ENCODE measurements around the gene EDIL3. TPM values are rescaled to one million over a fixed set of nuclear protein-coding genes. Genes with fewer than 3 reads are reported as not detected.
A peak's percentile ranks its signal among the peaks of the same experiment; 100 is the strongest.

The EDIL3 gene
- total RNA-seq, 2 donors from 2014 or later: not detected

DNA sequence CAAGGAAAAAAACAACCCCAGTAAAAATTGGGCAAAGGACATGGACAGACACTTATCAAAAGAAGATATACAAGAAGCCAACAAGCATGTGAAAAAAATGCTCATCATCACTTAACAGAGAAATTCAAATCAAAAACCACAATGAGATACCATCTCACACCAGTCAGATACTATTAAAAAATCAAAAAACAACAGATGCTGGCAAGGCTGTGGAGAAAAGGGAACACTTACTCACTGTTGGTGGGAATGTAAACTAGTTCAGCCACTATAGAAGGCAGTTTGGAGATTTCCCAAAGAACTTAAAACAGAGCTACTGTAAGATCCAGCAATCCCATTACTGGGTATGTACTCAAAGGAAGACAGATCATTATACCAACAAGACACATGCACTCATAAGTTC is 157.4 kb downstream of the EDIL3 start:
- no peaks in the 10 kb centered on the region for H3K9me3 Mint-ChIP-seq

DNA sequence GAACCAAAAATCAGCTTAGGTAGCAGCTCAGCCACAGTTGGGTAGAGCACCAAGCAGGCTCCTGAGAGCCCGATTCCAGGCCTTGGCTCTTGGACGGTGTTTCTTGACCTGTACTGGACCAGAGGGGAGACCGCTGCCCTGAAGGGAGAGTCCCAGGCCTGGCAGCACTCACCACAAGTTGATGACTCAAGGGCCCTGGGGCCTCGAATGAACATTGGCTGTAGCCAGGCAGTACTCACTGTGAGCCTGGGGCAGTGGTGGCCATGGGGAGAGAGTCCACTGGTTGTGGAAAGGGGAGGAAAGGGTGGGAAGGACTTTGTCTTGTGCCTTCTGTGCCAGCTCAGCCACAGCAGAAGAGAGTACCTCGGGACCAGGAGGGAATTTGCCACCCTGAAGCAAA is 166.1 kb downstream of the EDIL3 start:
- no peaks in the 10 kb centered on the region for H3K4me1 Mint-ChIP-seq (ENCODE audit: low read depth)
- DNase-seq (no peak), ATAC-seq (replicated peaks in 1 of 2) (no peak)
- no peaks in the 10 kb centered on the region for H3K36me3 Mint-ChIP-seq (ENCODE audit: insufficient read depth in 2 of 2)
- H3K9me3 Mint-ChIP-seq: peaks cover 0 to 2% of the 10 kb centered on the region in 2 donors
- H3K27me3 Mint-ChIP-seq (ENCODE audit: low read depth): no peaks in the 10 kb centered on the region
- H3K27ac Mint-ChIP-seq: no peak overlapping the region
- no peak overlapping the region for H3K4me3 Mint-ChIP-seq

More for the DNA sequence above, 157.4 kb downstream of the EDIL3 start:
- H3K4me3 Mint-ChIP-seq: no peak overlapping the region
- DNase-seq (no peak), ATAC-seq (replicated peaks in 1 of 2) (no peak)
- H3K27me3 Mint-ChIP-seq (ENCODE audit: low read depth): no peaks in the 10 kb centered on the region
- H3K27ac Mint-ChIP-seq: no peak overlapping the region
- no peaks in the 10 kb centered on the region for H3K4me1 Mint-ChIP-seq (ENCODE audit: low read depth)
- peaks cover 0 to 1% of the 10 kb centered on the region in 2 donors for H3K36me3 Mint-ChIP-seq (ENCODE audit: insufficient read depth in 2 of 2)

DNA sequence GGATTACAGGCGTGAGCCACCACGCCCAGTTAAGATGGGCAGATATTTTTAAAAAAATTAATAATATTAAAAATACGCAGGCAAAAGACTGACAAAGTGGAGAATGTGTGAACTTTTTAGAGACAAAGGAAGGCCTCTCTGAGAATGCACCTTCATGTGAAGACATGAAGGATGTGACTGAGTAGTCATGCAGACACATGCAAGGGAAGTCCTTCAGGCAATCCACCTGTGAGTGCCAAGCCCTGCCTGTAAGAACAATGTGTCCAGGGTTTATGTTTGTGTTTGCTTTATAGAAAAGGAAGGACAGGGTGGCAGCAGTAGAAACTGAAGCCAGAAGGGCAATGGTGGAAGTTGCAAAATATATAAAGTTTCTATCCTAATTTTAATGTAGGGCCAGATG is 169.2 kb downstream of the EDIL3 start:
- Mint-ChIP-seq H3K4me1 (ENCODE audit: low read depth) (no peaks in the 10 kb centered on the region), H3K4me3 (no peak overlapping the region), H3K27ac (no peak overlapping the region), H3K36me3 (ENCODE audit: insufficient read depth in 2 of 2) (no peaks in the 10 kb centered on the region), H3K9me3 (peaks cover 4 to 5% of the 10 kb centered on the region in 2 donors), H3K27me3 (ENCODE audit: low read depth) (no peaks in the 10 kb centered on the region)
- DNase-seq (no peak), ATAC-seq (replicated peaks in 1 of 2) (no peak)

DNA sequence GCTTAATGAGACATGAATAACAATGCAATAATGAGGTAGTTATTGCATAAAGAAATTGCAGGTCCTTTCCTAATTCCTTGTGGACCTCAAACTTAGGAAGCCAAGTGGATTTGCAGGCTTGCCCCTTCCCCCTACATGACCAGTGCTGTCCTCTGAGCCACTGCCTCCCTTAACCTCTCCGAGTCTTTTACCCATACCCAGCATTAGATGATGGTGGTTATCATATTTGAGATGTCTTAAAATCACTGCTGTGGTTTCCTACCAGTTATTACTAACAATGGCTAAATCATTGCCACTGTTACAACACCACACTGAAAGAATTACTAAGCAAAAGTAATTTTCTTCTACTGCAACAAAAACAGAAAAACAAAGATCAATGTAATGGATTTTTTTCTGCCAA is 170.8 kb downstream of the EDIL3 start:
- no peaks in the 10 kb centered on the region for H3K4me1 Mint-ChIP-seq (ENCODE audit: low read depth)
- no peak overlapping the region for H3K4me3 Mint-ChIP-seq
- no peaks in the 10 kb centered on the region for H3K36me3 Mint-ChIP-seq (ENCODE audit: insufficient read depth in 2 of 2)
- ATAC-seq (replicated peaks in 1 of 2): no peak
- no peak for DNase-seq
- peaks cover 4% of the 10 kb centered on the region in 2 donors for H3K9me3 Mint-ChIP-seq
- H3K27ac Mint-ChIP-seq: no peak overlapping the region
- H3K27me3 Mint-ChIP-seq (ENCODE audit: low read depth): no peaks in the 10 kb centered on the region

DNA sequence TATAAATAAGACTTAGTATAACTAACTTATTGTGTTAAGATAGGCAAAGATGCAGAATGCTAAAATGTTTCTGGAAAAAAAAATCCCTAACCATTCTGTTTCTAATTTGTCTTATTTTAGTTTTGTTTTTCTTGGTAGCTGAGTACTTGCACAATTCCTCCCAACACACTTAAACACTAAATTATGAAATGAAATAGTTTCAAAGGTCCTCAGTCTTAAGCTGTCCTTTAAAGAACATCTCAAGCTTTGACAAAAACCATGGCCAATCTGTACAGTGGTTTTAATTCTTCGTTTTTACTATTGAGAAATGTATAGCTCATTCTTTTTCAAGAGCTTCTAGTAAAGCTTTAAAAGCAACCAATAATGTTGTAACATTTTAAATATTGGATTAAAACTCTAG is 171.5 kb downstream of the EDIL3 start:
- DNase-seq (no peak), ATAC-seq (replicated peaks in 1 of 2) (no peak)
- H3K36me3 Mint-ChIP-seq (ENCODE audit: insufficient read depth in 2 of 2): no peaks in the 10 kb centered on the region
- peaks cover 4% of the 10 kb centered on the region in 2 donors for H3K9me3 Mint-ChIP-seq
- no peaks in the 10 kb centered on the region for H3K27me3 Mint-ChIP-seq (ENCODE audit: low read depth)
- H3K4me1 Mint-ChIP-seq (ENCODE audit: low read depth): no peaks in the 10 kb centered on the region
- no peak overlapping the region for H3K4me3 Mint-ChIP-seq
- H3K27ac Mint-ChIP-seq: no peak overlapping the region

- no peaks in the 10 kb centered on the region for H3K4me1 Mint-ChIP-seq (ENCODE audit: low read depth)
- DNase-seq: no peak
- H3K9me3 Mint-ChIP-seq: no peaks in the 10 kb centered on the region
- H3K4me3 Mint-ChIP-seq: no peak overlapping the region
- no peak for ATAC-seq (replicated peaks in 1 of 2)
- H3K27ac Mint-ChIP-seq: no peak overlapping the region
- no peaks in the 10 kb centered on the region for H3K27me3 Mint-ChIP-seq (ENCODE audit: low read depth)
- H3K36me3 Mint-ChIP-seq (ENCODE audit: insufficient read depth in 2 of 2): no peaks in the 10 kb centered on the region
These were observed 179.9 kb downstream of the EDIL3 start for GRCh38 chr5:84204772-84205171.

DNA sequence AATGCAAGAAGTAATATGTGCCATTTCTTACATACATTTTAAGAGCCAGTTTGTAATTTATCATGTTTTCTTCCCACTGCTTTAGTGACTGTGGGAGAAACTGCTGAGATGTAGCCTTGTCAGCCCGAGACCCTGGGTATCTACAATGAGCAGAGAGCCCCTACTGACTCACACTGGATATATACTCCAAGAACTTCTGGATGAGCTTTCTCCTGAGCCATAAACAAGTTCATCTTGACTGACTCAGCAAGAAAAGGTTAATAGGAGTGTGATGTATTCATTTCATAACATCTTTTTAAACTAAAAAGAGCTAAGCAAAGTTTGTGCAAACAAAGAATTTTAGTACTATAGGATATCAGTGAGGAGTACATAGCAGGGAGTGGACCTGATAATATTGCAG is 182.5 kb downstream of the EDIL3 start:
- Mint-ChIP-seq H3K27ac (peak overlapping the region; percentile 38), H3K27me3 (ENCODE audit: low read depth) (no peaks in the 10 kb centered on the region)
- no peak for ATAC-seq (replicated peaks in 1 of 2)

DNA sequence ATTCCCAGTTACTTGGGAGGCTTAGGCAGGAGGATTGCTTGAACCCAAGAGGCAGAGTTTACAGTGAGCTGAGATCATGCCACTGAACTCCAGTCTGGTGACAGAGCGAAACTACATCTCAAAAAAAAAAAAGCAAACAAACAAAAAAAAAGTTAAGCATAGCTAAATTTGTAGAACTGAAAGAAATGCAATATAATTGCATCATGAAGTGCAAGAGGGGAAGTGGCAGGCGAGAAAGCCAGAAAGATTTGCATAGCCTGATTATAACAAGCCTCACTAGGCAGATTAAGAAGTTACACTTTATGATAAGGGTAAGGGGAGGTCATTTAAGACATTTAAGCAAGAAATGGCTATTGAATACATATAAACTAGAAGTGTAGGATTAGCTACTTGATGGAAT is 187.1 kb downstream of the EDIL3 start:
- H3K4me1 Mint-ChIP-seq (ENCODE audit: low read depth): no peaks in the 10 kb centered on the region
- H3K4me3 Mint-ChIP-seq: no peak overlapping the region
- H3K9me3 Mint-ChIP-seq: peaks cover 0 to 7% of the 10 kb centered on the region in 2 donors
- no peaks in the 10 kb centered on the region for H3K27me3 Mint-ChIP-seq (ENCODE audit: low read depth)
- H3K36me3 Mint-ChIP-seq (ENCODE audit: insufficient read depth in 2 of 2): no peaks in the 10 kb centered on the region
- no peak for ATAC-seq (replicated peaks in 1 of 2)
- no peak overlapping the region for H3K27ac Mint-ChIP-seq
- no peak for DNase-seq

More for the DNA sequence above, 182.5 kb downstream of the EDIL3 start:
- Mint-ChIP-seq H3K36me3 (ENCODE audit: insufficient read depth in 2 of 2) (no peaks in the 10 kb centered on the region), H3K4me1 (ENCODE audit: low read depth) (no peaks in the 10 kb centered on the region), H3K4me3 (no peak overlapping the region), H3K9me3 (peaks cover 0 to 4% of the 10 kb centered on the region in 2 donors)
- no peak for DNase-seq

DNA sequence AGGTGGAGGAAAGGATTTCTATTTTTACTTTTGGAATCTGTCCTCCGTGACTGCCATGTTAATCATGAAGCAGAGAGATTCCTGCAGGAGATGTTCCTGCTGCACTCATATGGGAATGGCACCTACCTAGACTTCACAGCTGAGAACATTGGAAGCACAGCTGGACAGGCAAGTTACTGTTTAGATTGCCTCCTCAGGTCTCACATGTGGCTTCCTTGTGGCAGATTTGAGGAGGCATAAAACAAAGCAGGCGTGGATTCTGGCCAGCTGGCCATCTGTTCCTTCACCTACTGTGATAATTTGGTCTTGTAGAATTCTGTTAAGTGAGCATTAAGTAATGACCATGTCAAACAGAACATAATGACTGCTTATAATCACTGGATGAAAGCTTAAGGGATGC is 193.4 kb downstream of the EDIL3 start:
- Mint-ChIP-seq H3K27ac (no peak overlapping the region), H3K4me3 (no peak overlapping the region), H3K9me3 (peaks cover 0 to 1% of the 10 kb centered on the region in 2 donors), H3K36me3 (ENCODE audit: insufficient read depth in 2 of 2) (no peaks in the 10 kb centered on the region), H3K27me3 (ENCODE audit: low read depth) (no peaks in the 10 kb centered on the region), H3K4me1 (ENCODE audit: low read depth) (no peaks in the 10 kb centered on the region)
- ATAC-seq (replicated peaks in 1 of 2) (no peak), DNase-seq (no peak)

DNA sequence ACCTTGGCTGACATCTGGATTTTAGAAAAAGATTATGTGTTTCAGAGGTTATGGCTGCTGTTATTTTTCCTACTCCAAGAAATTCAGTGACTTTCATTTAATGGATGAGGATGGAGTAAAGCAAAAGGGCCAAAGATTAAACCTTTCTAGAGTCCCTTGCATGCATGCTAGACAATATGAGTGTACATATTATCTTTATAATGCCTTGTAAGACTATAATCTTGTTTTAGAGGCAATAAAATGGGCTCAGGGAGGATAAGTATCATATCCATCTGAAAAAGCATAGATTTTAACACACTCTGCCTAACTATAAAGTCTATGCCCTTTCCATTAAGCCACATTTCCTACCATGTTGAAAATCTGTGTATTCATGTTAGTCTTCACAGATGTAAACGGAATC is 199.8 kb downstream of the EDIL3 start:
- Mint-ChIP-seq H3K4me3 (no peak overlapping the region), H3K36me3 (ENCODE audit: insufficient read depth in 2 of 2) (no peaks in the 10 kb centered on the region), H3K27ac (no peak overlapping the region), H3K27me3 (ENCODE audit: low read depth) (peaks cover 6% of the 10 kb centered on the region), H3K9me3 (peaks cover 1% of the 10 kb centered on the region in 2 donors), H3K4me1 (ENCODE audit: low read depth) (no peaks in the 10 kb centered on the region)
- DNase-seq (no peak), ATAC-seq (replicated peaks in 1 of 2) (no peak)

- Mint-ChIP-seq H3K4me1 (ENCODE audit: low read depth) (no peaks in the 10 kb centered on the region), H3K27me3 (ENCODE audit: low read depth) (peaks cover 6% of the 10 kb centered on the region), H3K27ac (no peak overlapping the region)
These were observed 203.6 kb downstream of the EDIL3 start for GRCh38 chr5:84181093-84181492.

DNA sequence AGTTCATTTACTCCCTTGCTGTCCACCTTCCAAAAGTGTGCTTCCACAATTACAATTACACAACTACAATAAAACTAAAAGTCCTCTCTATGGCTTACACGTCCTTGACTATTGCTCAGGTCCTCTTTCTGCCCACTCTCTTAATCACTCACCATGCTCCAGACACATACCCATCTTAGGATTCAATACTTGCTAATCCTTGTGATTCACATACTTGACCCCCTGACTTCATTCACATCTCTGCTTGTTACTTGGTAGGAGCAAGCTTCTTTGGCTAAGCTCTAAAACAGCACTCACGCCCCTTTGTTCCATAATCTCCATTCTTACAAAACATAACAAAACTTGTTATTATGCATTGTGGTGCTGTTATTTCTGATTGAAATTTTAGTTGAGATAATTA is 215.8 kb downstream of the EDIL3 start:
- Mint-ChIP-seq H3K4me1 (ENCODE audit: low read depth) (no peaks in the 10 kb centered on the region), H3K4me3 (no peak overlapping the region), H3K27me3 (ENCODE audit: low read depth) (no peaks in the 10 kb centered on the region), H3K36me3 (ENCODE audit: insufficient read depth in 2 of 2) (no peaks in the 10 kb centered on the region), H3K9me3 (peaks cover 0 to 2% of the 10 kb centered on the region in 2 donors), H3K27ac (no peak overlapping the region)
- ATAC-seq (replicated peaks in 1 of 2) (no peak), DNase-seq (no peak)

More at GRCh38 chr5:84181093-84181492, 203.6 kb downstream of the EDIL3 start:
- H3K9me3 Mint-ChIP-seq: peaks cover 0 to 1% of the 10 kb centered on the region in 2 donors
- no peak for ATAC-seq (replicated peaks in 1 of 2)
- no peak for DNase-seq
- no peaks in the 10 kb centered on the region for H3K36me3 Mint-ChIP-seq (ENCODE audit: insufficient read depth in 2 of 2)
- H3K4me3 Mint-ChIP-seq: no peak overlapping the region

DNA sequence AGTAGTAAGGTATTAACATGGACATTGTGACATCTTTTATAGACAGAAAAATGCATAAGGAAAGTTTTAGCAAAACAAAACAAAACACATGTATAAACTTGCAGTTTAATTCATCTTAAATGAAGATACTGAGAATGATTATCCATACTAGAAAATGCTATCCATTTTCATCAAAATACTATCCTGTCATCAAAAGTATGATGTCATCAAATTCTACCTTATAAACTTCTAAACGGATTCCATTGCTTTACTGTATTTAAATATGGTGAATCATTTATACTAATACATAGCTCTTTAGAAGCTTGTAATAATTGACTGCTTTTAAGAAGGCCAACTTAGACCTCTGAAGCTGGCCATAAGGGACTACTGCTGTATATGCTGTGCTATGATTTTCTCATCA is 221.0 kb downstream of the EDIL3 start:
- ATAC-seq (replicated peaks in 1 of 2) (no peak), DNase-seq (no peak)
- Mint-ChIP-seq H3K27ac (no peak overlapping the region), H3K9me3 (peaks cover 0 to 2% of the 10 kb centered on the region in 2 donors), H3K27me3 (ENCODE audit: low read depth) (no peaks in the 10 kb centered on the region), H3K4me3 (no peak overlapping the region), H3K4me1 (ENCODE audit: low read depth) (no peaks in the 10 kb centered on the region), H3K36me3 (ENCODE audit: insufficient read depth in 2 of 2) (no peaks in the 10 kb centered on the region)

GRCh38 chr5:84162695-84163094 is 222.0 kb downstream of the EDIL3 start:
- no peaks in the 10 kb centered on the region for H3K27me3 Mint-ChIP-seq (ENCODE audit: low read depth)
- no peaks in the 10 kb centered on the region for H3K4me1 Mint-ChIP-seq (ENCODE audit: low read depth)
- no peak overlapping the region for H3K27ac Mint-ChIP-seq
- no peaks in the 10 kb centered on the region for H3K36me3 Mint-ChIP-seq (ENCODE audit: insufficient read depth in 2 of 2)
- DNase-seq: no peak
- H3K9me3 Mint-ChIP-seq: peaks cover 0 to 2% of the 10 kb centered on the region in 2 donors
- ATAC-seq (replicated peaks in 1 of 2): no peak
- no peak overlapping the region for H3K4me3 Mint-ChIP-seq
